ENCODE data around the gene FBRSL1.
"Not testable (repeated sequence)": the region's sequence is repeated elsewhere in the genome, so short reads cannot be mapped to it uniquely, and the experiment has no call there.

The FBRSL1 gene

GRCh38 chr12:132489602-132490266 is at the start of gene FBRSL1:
Gene FBRSL1, plus strand, starts transcription at chr12:132490151.
- H3K4me3 ChIP-seq (replicated peaks; ENCODE audit: low read depth, low read length): peak within 1 kb of the TSS; percentile 66
- peak; percentile 17 for DNase-seq (ENCODE audit: extremely low read depth, low read depth)
- TF ChIP-seq CTCF (IDR thresholded peaks at IDR 0.05; ENCODE audit: low read depth, low read length, missing control alignments): no peak

GRCh38 chr12:132440420-132440819 is 49.5 kb upstream of the FBRSL1 start:
- not testable (repeated sequence) for H3K4me3 ChIP-seq (replicated peaks; ENCODE audit: low read depth, low read length); DNase-seq (ENCODE audit: extremely low read depth, low read depth)

- TF ChIP-seq CTCF (IDR thresholded peaks at IDR 0.05; ENCODE audit: low read depth, low read length, missing control alignments): no peak
- H3K4me3 ChIP-seq (replicated peaks; ENCODE audit: low read depth, low read length): no peak overlapping the region
- DNase-seq (ENCODE audit: extremely low read depth, low read depth): no peak
Measured at GRCh38 chr12:132441871-132442863, 47.8 kb upstream of the FBRSL1 start.

GRCh38 chr12:132443091-132443490 is 46.9 kb upstream of the FBRSL1 start:
- no peak for DNase-seq (ENCODE audit: extremely low read depth, low read depth)
- no peak overlapping the region for H3K4me3 ChIP-seq (replicated peaks; ENCODE audit: low read depth, low read length)
- TF ChIP-seq CTCF (IDR thresholded peaks at IDR 0.05; ENCODE audit: low read depth, low read length, missing control alignments): no peak

GRCh38 chr12:132444283-132444682 is 45.7 kb upstream of the FBRSL1 start:
- no peak for TF ChIP-seq CTCF (IDR thresholded peaks at IDR 0.05; ENCODE audit: low read depth, low read length, missing control alignments)
- H3K4me3 ChIP-seq (replicated peaks; ENCODE audit: low read depth, low read length): no peak overlapping the region
- DNase-seq (ENCODE audit: extremely low read depth, low read depth): no peak

- H3K4me3 ChIP-seq (replicated peaks; ENCODE audit: low read depth, low read length): no peak overlapping the region
- no peak for TF ChIP-seq CTCF (IDR thresholded peaks at IDR 0.05; ENCODE audit: low read depth, low read length, missing control alignments)
- DNase-seq (ENCODE audit: extremely low read depth, low read depth): no peak
Measured at GRCh38 chr12:132444957-132445883, 44.7 kb upstream of the FBRSL1 start.
